ENCODE results near the gene RASSF5. TPM values are rescaled to one million over a fixed set of nuclear protein-coding genes. Genes with fewer than 3 reads are reported as not detected.

RASSF5 gene
- total and polyA plus RNA-seq, 2 donors (not counting 1 experiment from before 2014, with no cell fraction given) = 69.7 to 146 TPM

DNA sequence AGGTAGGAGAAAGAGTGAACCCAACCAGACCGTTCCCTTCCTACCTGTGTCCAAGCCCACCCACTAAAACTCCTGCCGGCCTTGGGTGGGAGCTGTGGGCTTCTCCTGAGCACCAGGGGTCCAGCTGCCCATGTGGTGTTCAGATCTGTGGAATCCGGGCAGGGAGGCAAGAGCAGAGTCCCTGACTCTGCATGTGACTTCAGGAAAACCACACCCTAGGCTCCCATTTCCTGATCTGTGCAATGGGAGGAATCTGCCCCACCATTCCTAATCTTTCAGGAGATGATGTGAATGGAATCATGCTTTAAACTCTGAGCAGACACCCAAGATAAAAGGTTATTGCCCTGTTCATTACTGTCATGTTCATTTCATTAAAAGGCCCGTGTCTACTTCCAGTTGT lies 77.4 kb downstream of the RASSF5 start:
- POLR2A ChIA-PET = no interaction called here
- no peak for DNase-seq
- no peaks in the 10 kb centered on the region for H3K9me3 Mint-ChIP-seq (ENCODE audit: insufficient read depth)
- Histone ChIP-seq H3K27ac (ENCODE audit: low read length in 2 of 2) (no peak overlapping the region), H3K4me3 (ENCODE audit: control extremely low read depth in 1 of 5, extremely low read depth in 1 of 5, insufficient read depth in 1 of 5, low read depth in 2 of 5, low read length in 4 of 5) (no peak overlapping the region), H3K9me3 (ENCODE audit: control extremely low read depth in 1 of 3, control insufficient read depth in 2 of 3, insufficient read depth in 1 of 3, low read length in 2 of 3) (no peaks in the 10 kb centered on the region), H3K27me3 (replicated peaks in 1 of 4; ENCODE audit: control extremely low read depth in 1 of 4, control insufficient read depth in 3 of 4, insufficient read depth in 4 of 4, low read length in 3 of 4) (no peaks in the 10 kb centered on the region), H3K4me1 (ENCODE audit: control insufficient read depth in 2 of 2, insufficient read depth in 2 of 2, low read length in 2 of 2) (peaks cover 39 to 43% of the 10 kb centered on the region in 2 donors), H3K79me2 (ENCODE audit: control insufficient read depth, insufficient read depth, low read length) (peaks cover 61% of the 10 kb centered on the region), H4K20me1 (ENCODE audit: control insufficient read depth, insufficient read depth, low read length, poor library complexity, severe bottlenecking) (peaks cover 57% of the 10 kb centered on the region), H2AFZ (ENCODE audit: insufficient read depth, low read depth, low read length, poor library complexity, severe bottlenecking) (no peak overlapping the region), H3K4me2 (replicated peaks; ENCODE audit: low read depth, low read length, poor library complexity, severe bottlenecking) (no peak overlapping the region), H3K9ac (ENCODE audit: low read length) (no peak overlapping the region), H3K36me3 (replicated peaks in 1 of 2; ENCODE audit: control extremely low read depth in 1 of 2, control insufficient read depth in 1 of 2, extremely low read depth in 1 of 2, insufficient read depth in 2 of 2, low read length in 1 of 2) (peaks cover 12 to 79% of the 10 kb centered on the region in 2 experiments)
- intact Hi-C loops (cut with micrococcal nuclease) = no loop called here
- no peak for TF ChIP-seq EZH2 (IDR thresholded peaks at IDR 0.05; ENCODE audit: borderline replicate concordance, insufficient read depth, low read depth, low read length, poor library complexity, severe bottlenecking)
- 97% methylated on average over 3 of the region's 4 CpGs for WGBS (ENCODE audit: insufficient coverage)
- H3K4me1 Mint-ChIP-seq = peaks cover 42% of the 10 kb centered on the region
- CTCF ChIA-PET = interaction anchor here (0.9 to 15.1 kb wide), 16 partner anchors 7 to 123 kb away, joined by 3 to 1018 read pairs (median 8); partner anchors contain the start of gene EIF2D
- no peak overlapping the region for H3K4me3 Mint-ChIP-seq
- ATAC-seq (ENCODE audit: low read depth) = no peak
- no peaks in the 10 kb centered on the region for H3K27me3 Mint-ChIP-seq
- H3K27ac Mint-ChIP-seq = peak overlapping the region; percentile 34

DNA sequence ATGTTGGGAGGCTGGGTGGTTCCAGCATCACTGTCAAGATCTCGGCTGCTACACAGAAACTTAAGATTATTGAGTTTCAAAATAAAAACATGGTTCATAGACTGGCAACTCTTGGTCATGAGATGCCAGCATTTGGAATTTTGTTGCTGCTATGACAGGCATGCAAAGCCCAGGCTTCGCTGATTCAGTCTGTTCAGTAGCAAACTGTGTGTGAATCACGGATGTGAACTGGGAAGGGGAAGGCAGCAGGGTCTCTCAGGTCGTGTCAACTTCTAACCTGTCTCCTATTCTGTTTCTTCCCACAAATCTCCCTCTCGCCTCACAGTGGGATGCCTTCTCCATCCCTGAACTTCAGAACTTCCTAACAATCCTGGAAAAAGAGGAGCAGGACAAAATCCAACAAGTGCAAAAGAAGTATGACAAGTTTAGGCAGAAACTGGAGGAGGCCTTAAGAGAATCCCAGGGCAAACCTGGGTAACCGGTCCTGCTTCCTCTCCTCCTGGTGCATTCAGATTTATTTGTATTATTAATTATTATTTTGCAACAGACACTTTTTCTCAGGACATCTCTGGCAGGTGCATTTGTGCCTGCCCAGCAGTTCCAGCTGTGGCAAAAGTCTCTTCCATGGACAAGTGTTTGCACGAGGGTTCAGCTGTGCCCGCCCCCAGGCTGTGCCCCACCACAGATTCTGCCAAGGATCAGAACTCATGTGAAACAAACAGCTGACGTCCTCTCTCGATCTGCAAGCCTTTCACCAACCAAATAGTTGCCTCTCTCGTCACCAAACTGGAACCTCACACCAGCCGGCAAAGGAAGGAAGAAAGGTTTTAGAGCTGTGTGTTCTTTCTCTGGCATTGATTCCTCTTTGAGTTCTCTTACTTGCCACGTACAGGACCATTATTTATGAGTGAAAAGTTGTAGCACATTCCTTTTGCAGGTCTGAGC lies 79.4 kb downstream of the RASSF5 start:
- peaks cover 57% of the 10 kb centered on the region for H4K20me1 ChIP-seq (ENCODE audit: control insufficient read depth, insufficient read depth, low read length, poor library complexity, severe bottlenecking)
- TF ChIP-seq EZH2 (IDR thresholded peaks at IDR 0.05; ENCODE audit: borderline replicate concordance, insufficient read depth, low read depth, low read length, poor library complexity, severe bottlenecking) (no peak), CTCF (IDR thresholded peaks at IDR 0.05) (no peak)

More for the DNA sequence above, 79.4 kb downstream of the RASSF5 start:
- H3K4me3 Mint-ChIP-seq = no peak overlapping the region
- peaks cover 18 to 22% of the 10 kb centered on the region in 2 donors for H3K4me1 ChIP-seq (ENCODE audit: control insufficient read depth in 2 of 2, insufficient read depth in 2 of 2, low read length in 2 of 2)
- peaks cover 28% of the 10 kb centered on the region for H3K4me1 Mint-ChIP-seq
- intact Hi-C loops (cut with micrococcal nuclease) = no loop called here
- H3K9me3 Mint-ChIP-seq (ENCODE audit: insufficient read depth) = no peaks in the 10 kb centered on the region
- H3K9me3 ChIP-seq (ENCODE audit: control extremely low read depth in 1 of 3, control insufficient read depth in 2 of 3, insufficient read depth in 1 of 3, low read length in 2 of 3) = no peaks in the 10 kb centered on the region
- DNase-seq (no peak), ATAC-seq (ENCODE audit: low read depth) (no peak)
- 85% methylated on average over 6 of the region's 13 CpGs for WGBS (ENCODE audit: insufficient coverage)
- POLR2A ChIA-PET = interaction anchor here (0.6 kb wide), 1 partner anchor 80 kb away, joined by 4 read pairs; no protein-coding TSS in a partner anchor
- no peak overlapping the region for H3K4me2 ChIP-seq (replicated peaks; ENCODE audit: low read depth, low read length, poor library complexity, severe bottlenecking)
- H3K27me3 Mint-ChIP-seq = no peaks in the 10 kb centered on the region
- peaks cover 12 to 88% of the 10 kb centered on the region in 2 experiments for H3K36me3 ChIP-seq (replicated peaks in 1 of 2; ENCODE audit: control extremely low read depth in 1 of 2, control insufficient read depth in 1 of 2, extremely low read depth in 1 of 2, insufficient read depth in 2 of 2, low read length in 1 of 2)
- H3K4me3 ChIP-seq (ENCODE audit: control extremely low read depth in 1 of 5, extremely low read depth in 1 of 5, insufficient read depth in 1 of 5, low read depth in 2 of 5, low read length in 4 of 5) = no peak overlapping the region
- H2AFZ ChIP-seq (ENCODE audit: insufficient read depth, low read depth, low read length, poor library complexity, severe bottlenecking) = no peak overlapping the region
- H3K9ac ChIP-seq (ENCODE audit: low read length) = no peak overlapping the region
- H3K27me3 ChIP-seq (replicated peaks in 1 of 4; ENCODE audit: control extremely low read depth in 1 of 4, control insufficient read depth in 3 of 4, insufficient read depth in 4 of 4, low read length in 3 of 4) = no peaks in the 10 kb centered on the region
- H3K27ac Mint-ChIP-seq = no peak overlapping the region
- H3K27ac ChIP-seq (ENCODE audit: low read length in 2 of 2) = no peak overlapping the region
- H3K79me2 ChIP-seq (ENCODE audit: control insufficient read depth, insufficient read depth, low read length) = peaks cover 42% of the 10 kb centered on the region
- CTCF ChIA-PET = interaction anchor here (0.6 to 15.1 kb wide), 10 partner anchors 32 to 127 kb away, joined by 3 to 1018 read pairs (median 4); no protein-coding TSS in a partner anchor

Data from B cell (primary cell).